EH (cell line): ENCODE results near the gene TRIM64.
"Not testable (repeated sequence)": the region's sequence is repeated elsewhere in the genome, so short reads cannot be mapped to it uniquely, and the experiment has no call there.

Source experiments
- DNase-seq: peaks from one replicate; pipeline ENCODE4 v3.0.0-alpha.2; 2015; ENCODE audit warnings: low read depth

TRIM64 gene, protein sequence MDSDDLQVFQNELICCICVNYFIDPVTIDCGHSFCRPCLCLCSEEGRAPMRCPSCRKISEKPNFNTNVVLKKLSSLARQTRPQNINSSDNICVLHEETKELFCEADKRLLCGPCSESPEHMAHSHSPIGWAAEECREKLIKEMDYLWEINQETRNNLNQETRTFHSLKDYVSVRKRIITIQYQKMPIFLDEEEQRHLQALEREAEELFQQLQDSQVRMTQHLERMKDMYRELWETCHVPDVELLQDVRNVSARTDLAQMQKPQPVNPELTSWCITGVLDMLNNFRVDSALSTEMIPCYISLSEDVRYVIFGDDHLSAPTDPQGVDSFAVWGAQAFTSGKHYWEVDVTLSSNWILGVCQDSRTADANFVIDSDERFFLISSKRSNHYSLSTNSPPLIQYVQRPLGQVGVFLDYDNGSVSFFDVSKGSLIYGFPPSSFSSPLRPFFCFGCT

DNA sequence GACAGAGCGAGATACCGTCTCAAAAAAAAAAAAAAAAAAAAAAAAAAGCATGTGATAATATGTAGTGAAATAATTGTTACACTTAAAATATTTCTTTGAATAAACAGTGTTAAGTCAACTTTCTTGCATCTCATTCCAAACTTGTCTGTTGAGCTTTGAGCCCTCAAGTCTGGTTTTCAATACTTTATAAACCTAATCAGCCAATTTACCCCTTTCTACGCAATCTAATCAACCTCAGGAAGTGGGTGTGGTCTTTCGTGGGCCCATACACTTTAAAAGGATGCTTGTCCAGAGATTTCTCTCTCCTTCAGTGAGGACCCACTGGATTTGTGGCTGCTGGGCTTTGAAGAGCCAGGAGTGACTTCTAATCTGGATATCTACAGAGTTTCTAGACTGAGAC is at the start of gene TRIM64:
TRIM64 (plus strand) TSS at position 301 of the 400 bp plus-strand sequence. CDS start 2,467 bp downstream, outside the sequence.
- DNase-seq: not testable (repeated sequence)

- DNase-seq: no peak
These were observed 43.6 kb upstream of the TRIM64 start, which contains the start of gene TRIM49D1 for GRCh38 chr11:89922195-89922660. TSS of gene TRIM49D1 (minus strand) at chr11:89922245. CDS start at chr11:89917710, 4,535 bp downstream.

DNA sequence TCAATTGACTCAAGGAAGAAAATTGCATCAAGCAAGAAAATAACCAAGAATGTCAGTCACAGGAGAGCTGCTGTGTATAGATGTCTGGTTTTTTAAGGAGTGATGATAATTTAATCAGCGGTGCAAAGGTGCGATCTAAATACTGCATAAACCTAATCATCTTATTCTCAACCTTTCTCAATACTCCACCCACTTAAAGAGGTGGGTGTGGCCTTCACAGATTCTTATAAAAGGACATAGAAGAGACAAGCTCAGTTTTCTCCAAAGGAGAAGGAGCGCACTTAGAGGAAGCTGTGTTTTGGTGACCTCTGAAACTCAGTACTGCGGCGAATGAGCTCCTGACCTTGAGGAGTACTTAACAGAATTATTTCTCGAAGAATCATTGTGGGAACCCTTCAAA is 42.1 kb upstream of the TRIM64 start, which contains the start of gene TRIM49D2:
TRIM49D2 (plus strand) TSS at position 301 of the 400 bp plus-strand sequence. CDS start 2,698 bp downstream, outside the sequence.
- DNase-seq: not testable (repeated sequence)

GRCh38 chr11:89960833-89961232 is 5.0 kb upstream of the TRIM64 start:
- DNase-seq: not testable (repeated sequence)
